Parietal lobe (tissue), 2 donors: ENCODE data around the gene CST8. TPM values are rescaled to one million over a fixed set of nuclear protein-coding genes. Genes with fewer than 3 reads are reported as not detected.

ENCODE experiments used
- small RNA-seq: library from RNA; depleted of rRNA; stranded (forward); fragments of <200 nt; gene quantifications from one replicate; pipeline ENCODE3, GENCODE V24; 2014; ENCODE audit warnings: low replicate concordance
- total RNA-seq: library from RNA; depleted of rRNA; stranded (reverse); fragments of >200 nt; gene quantifications from one replicate; pipeline ENCODE4 v1.2.3, GENCODE V29; 2014

The CST8 gene, protein sequence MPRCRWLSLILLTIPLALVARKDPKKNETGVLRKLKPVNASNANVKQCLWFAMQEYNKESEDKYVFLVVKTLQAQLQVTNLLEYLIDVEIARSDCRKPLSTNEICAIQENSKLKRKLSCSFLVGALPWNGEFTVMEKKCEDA
- total RNA-seq = not detected

DNA sequence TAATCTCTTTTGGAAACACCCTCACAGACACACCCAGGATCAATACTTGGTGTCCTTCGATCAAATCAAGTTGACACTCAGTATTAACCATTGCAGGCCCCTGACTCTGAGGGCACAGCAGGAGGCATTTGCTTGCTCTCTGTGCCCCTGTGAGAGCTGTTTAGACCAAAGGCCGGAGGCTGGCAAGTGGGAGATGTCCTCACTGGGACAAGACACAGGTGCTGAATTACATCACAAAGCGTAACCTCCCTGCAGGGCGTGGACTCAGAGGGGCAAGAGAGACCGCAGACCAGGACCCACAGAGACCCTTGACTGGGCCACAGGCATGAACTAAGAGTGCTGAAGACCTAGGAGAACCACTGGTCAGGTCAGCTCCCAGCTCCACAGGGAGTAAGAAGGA lies at the start of gene CST8:
TSS of gene CST8 (plus strand) at position 301 of the 400 bp plus-strand sequence. CDS start 551 bp downstream, outside the sequence.

DNA sequence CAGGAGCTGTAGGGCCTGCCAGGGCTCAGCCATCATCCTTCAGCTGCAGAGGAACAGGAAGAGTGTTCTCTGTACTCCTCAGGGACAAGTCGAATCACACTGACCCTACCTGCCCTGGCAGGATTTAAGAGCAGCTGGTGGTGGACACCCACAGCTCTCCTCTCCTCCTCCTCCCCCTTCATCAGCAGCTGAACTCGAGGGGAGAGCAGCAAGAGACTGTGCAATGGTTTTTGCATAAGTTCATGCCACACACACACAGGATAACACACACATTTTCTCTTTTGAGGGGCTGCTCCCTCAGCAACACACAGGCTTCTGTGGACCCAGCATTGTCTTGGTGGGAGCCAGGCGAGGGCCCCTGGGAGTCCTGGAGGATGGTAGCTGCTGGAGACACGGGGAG lies 38.1 kb upstream of the CST8 start, which contains the start of gene CST11:
TSS of gene CST11 (minus strand) at position 101 of the 400 bp plus-strand sequence. CDS start at position 36, 65 bp downstream.

Small RNA genes within 50 kb of the gene (small RNA-seq; reads per million reads assigned to genes)
- gene RF00019 = not detected

Other genes starting within 250 kb of the CST8 start
- gene NXT1, start 140.3 kb upstream of the CST8 start, total RNA-seq = 13.5 TPM
- gene GZF1, start 128.9 kb upstream of the CST8 start, total RNA-seq = 26.0 TPM
- 78.3 TPM for gene NAPB, start 69.6 kb upstream of the CST8 start, total RNA-seq
- gene CSTL1, start 51.4 kb upstream of the CST8 start, total RNA-seq = not detected
- not detected for gene CST11, start 38.2 kb upstream of the CST8 start, total RNA-seq
- gene CST9L, start 77.4 kb downstream of the CST8 start, total RNA-seq = not detected
- not detected for gene CST9, start 114.8 kb downstream of the CST8 start, total RNA-seq
- gene CST3, start 146.8 kb downstream of the CST8 start, total RNA-seq = 64.5 TPM
- not detected for gene CST4, start 197.9 kb downstream of the CST8 start, total RNA-seq